ENCODE data around the gene SYNJ2. TPM values are rescaled to one million over a fixed set of nuclear protein-coding genes. Genes with fewer than 3 reads are reported as not detected.

The SYNJ2 gene
- total and polyA plus RNA-seq, 2 of the 4 experiments (the other 2 are of a cell fraction), result 40.8 to 45.2 TPM

DNA sequence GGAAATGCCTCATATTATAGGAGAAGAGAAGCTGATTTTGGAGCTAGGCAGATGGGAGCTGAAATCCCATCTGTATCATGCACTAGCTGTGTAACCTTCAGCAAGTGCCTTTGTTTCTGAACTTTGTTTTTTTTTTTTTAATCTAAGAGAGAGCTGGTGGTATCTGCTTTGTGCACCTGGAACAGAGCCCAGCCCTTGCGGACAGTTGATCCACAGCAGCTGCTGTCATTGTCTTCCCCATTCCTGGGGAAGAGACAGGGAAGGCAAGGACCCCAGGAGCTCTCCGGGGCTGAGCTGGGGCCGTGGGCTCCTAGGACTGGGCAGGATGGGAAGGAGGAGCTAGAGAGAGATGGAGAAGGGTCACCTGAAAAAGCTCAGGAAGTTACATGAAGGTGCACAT, 92.1 kb downstream of the SYNJ2 start:
- H2BK5ac ChIP-seq (ENCODE audit: low read depth, low read length, poor library complexity, severe bottlenecking), result no peak overlapping the region
- no peak overlapping the region for H3K27ac ChIP-seq (ENCODE audit: insufficient read depth, low read length)
- TF ChIP-seq POLR2A (IDR thresholded peaks at IDR 0.05; ENCODE audit: low read depth, low read length), result no peak
- ChIA-PET CTCF (no interaction called here), POLR2A (ENCODE audit: unreplicated experiment) (no interaction called here)
- intact Hi-C loops (cut with micrococcal nuclease) (loop anchor here (2.0 to 5.0 kb wide), 2 partner anchors 126 to 317 kb away; no protein-coding TSS in a partner anchor), in situ Hi-C loops (cut with MboI; ENCODE audit: low sequenced_read_pairs) (loop anchor here (5.0 to 10.0 kb wide), 3 partner anchors 141 to 759 kb away; no protein-coding TSS in a partner anchor), dilution Hi-C loops (cut with HindIII; ENCODE audit: low sequenced_read_pairs, unreplicated experiment) (no loop called here)
- no peak overlapping the region for H2BK15ac ChIP-seq (ENCODE audit: low read depth, low read length)
- no peak overlapping the region for H3K9ac ChIP-seq (ENCODE audit: low read depth, low read length)
- no peak overlapping the region for H2BK120ac ChIP-seq (ENCODE audit: low read depth, low read length)
- no peak overlapping the region for H3K23ac ChIP-seq (ENCODE audit: low read depth, low read length)
- H3K56ac ChIP-seq (ENCODE audit: extremely low read depth, insufficient read depth, low read length), result no peak overlapping the region
- no peak overlapping the region for H2AFZ ChIP-seq (replicated peaks; ENCODE audit: low read length, poor library complexity)
- no peaks in the 10 kb centered on the region for H3K9me3 ChIP-seq (ENCODE audit: control insufficient read depth, insufficient read depth, low read length)
- H2AK5ac ChIP-seq (ENCODE audit: low read depth, low read length), result no peak overlapping the region
- no peak for DNase-seq
- H3K14ac ChIP-seq (replicated peaks; ENCODE audit: low read depth, low read length), result no peak overlapping the region
- no peak overlapping the region for H2BK20ac ChIP-seq (ENCODE audit: low read depth, low read length)
- no peak overlapping the region for H3K4me3 ChIP-seq (ENCODE audit: insufficient read depth, low read depth, low read length)
- H4K20me1 ChIP-seq (ENCODE audit: insufficient read depth, low read length), result no peaks in the 10 kb centered on the region
- no peak overlapping the region for H3K18ac ChIP-seq (ENCODE audit: low read depth, low read length)
- H3K4ac ChIP-seq (ENCODE audit: low read depth, low read length), result no peak overlapping the region
- no peak overlapping the region for H4K91ac ChIP-seq (ENCODE audit: insufficient read depth, low read depth, low read length)
- no peak overlapping the region for H3K4me2 ChIP-seq (ENCODE audit: low read depth, low read length)
- no peaks in the 10 kb centered on the region for H3K27me3 ChIP-seq (ENCODE audit: control insufficient read depth, insufficient read depth, low read length)
- H3K36me3 ChIP-seq (ENCODE audit: control insufficient read depth, insufficient read depth, low read length), result peaks cover 49% of the 10 kb centered on the region
- no peak overlapping the region for H4K8ac ChIP-seq (ENCODE audit: low read depth in 2 of 2, low read length in 2 of 2)
- WGBS, 2 experiments (ENCODE audit: extremely low coverage in 2 of 2, insufficient read length in 1 of 2), result 60% methylated on average over 2 of the region's 3 CpGs; no CpG with 5 or more reads in 1 of the 2 experiments
- H3K79me1 ChIP-seq (ENCODE audit: low read depth in 1 of 2, low read length in 2 of 2), result peaks cover 14 to 47% of the 10 kb centered on the region in 2 experiments
- H3K9me1 ChIP-seq (ENCODE audit: insufficient read depth, low read length), result peaks cover 12% of the 10 kb centered on the region
- no TSS peak for BruUV-seq (replicated peaks)
- H3K4me1 ChIP-seq (ENCODE audit: control insufficient read depth, insufficient read depth, low read length), result peaks cover 9% of the 10 kb centered on the region
- H2AK9ac ChIP-seq (replicated peaks; ENCODE audit: low read depth, low read length, poor library complexity), result no peak overlapping the region
- no peak overlapping the region for H4K5ac ChIP-seq (ENCODE audit: low read depth, low read length)
- ATAC-seq (ENCODE audit: low read depth), result no peak
